Parathyroid adenoma (tissue), 2 donors: ENCODE measurements around the gene GADD45G.

Experiments used
- H2AFZ ChIP-seq: fragments of 300-600 bp; sonication (generic); one replicate; pipeline ENCODE4 v1.7.0; 2017; ENCODE audit warnings: antibody characterized with exemption, mild to moderate bottlenecking
- H3K27ac ChIP-seq: fragments of 300-600 bp; sonication (generic); one replicate; pipeline ENCODE4 v1.7.0; 2017
- H3K27me3 ChIP-seq: fragments of 300-600 bp; sonication (generic); one replicate; pipeline ENCODE4 v1.7.0; 2017; ENCODE audit warnings: low read length; ENCODE audit not compliant: control insufficient read depth, insufficient read depth
- H3K36me3 ChIP-seq: fragments of 300-600 bp; sonication (generic); one replicate; pipeline ENCODE4 v1.7.0; 2017; ENCODE audit warnings: low read length; ENCODE audit not compliant: control insufficient read depth, insufficient read depth
- H3K4me1 ChIP-seq: fragments of 300-600 bp; sonication (generic); one replicate; pipeline ENCODE4 v1.7.0; 2017; ENCODE audit warnings: control low read depth
- H3K4me2 ChIP-seq: fragments of 300-600 bp; sonication (generic); one replicate; pipeline ENCODE4 v1.7.0; 2017; ENCODE audit warnings: low read length
- H3K4me3 ChIP-seq: fragments of 300-600 bp; sonication (generic); one replicate; pipeline ENCODE4 v1.7.0; 2017; ENCODE audit warnings: low read depth, low read length
- H3K79me2 ChIP-seq: fragments of 300-600 bp; sonication (generic); one replicate; pipeline ENCODE4 v1.7.0; 2017; ENCODE audit warnings: control low read depth
- H3K9ac ChIP-seq: fragments of 300-600 bp; sonication (generic); one replicate; pipeline ENCODE4 v1.7.0; 2017; ENCODE audit warnings: mild to moderate bottlenecking
- H3K9me3 ChIP-seq: fragments of 300-600 bp; sonication (generic); one replicate; pipeline ENCODE4 v1.7.0; 2017; ENCODE audit warnings: low read length; ENCODE audit not compliant: control insufficient read depth
- TF ChIP-seq, protein P1 (sequence below): fragments of 300-600 bp; sonication (generic); IDR thresholded peaks from one replicate; pipeline ENCODE4 v1.7.0; 2017; ENCODE audit warnings: antibody characterized with exemption, mild to moderate bottlenecking
- donor health status: primary hyperparathyroidism.

The GADD45G gene

DNA sequence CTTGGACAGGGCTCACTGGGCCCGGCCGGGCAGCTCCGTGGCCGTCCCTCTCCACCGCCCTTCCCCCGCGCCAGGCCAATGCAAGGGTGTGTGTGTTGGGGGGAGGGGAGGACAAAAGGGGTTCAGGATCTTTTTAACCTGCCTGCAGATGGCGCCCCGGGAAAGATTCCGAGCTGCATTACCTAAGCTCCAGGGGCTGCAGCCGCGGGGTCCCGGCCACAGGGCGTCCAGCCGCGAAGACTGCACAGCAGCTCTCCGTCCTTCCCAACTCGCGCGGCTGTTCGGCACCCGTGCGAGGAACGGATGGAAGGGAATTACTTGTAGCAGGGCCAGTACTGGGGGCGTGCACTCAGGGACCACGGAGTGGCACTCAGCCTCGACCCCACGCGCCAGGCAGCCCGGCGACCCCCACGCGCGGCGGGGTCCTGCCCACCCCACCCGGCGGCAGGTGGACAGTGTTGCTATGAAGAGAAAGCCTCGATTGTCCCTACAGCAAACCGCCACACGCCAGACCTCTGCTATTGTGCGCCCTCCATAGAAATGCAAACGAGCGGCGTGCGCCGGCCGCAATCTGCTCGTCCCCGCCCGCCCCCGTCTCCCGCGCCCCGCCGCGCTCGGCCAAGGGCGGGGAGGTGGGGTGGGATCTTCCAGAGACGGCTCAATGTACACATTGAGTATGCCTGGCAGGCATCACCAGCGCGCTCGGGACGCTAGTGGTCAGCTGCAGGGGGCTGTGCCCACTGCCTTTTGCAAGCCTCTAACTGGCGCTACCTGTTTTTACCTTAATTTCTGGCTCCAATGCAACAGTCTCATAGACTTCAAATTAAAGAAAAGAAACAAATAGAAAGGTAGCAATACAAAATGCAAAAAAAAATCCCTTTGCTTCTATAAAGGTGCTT is 796 bp upstream of the GADD45G start:
- Histone ChIP-seq H3K4me1 (no peaks in the 10 kb centered on the region), H3K9me3 (no peaks in the 10 kb centered on the region), H3K79me2 (peaks cover 3% of the 10 kb centered on the region), H3K4me3 (peak overlapping the region; percentile 91), H2AFZ (peak overlapping the region; percentile 47), H3K27me3 (no peaks in the 10 kb centered on the region), H3K27ac (peak overlapping the region; percentile 80), H3K36me3 (no peaks in the 10 kb centered on the region), H3K4me2 (peak overlapping the region; percentile 78), H3K9ac (no peak overlapping the region)
- TF ChIP-seq, protein P1, sequence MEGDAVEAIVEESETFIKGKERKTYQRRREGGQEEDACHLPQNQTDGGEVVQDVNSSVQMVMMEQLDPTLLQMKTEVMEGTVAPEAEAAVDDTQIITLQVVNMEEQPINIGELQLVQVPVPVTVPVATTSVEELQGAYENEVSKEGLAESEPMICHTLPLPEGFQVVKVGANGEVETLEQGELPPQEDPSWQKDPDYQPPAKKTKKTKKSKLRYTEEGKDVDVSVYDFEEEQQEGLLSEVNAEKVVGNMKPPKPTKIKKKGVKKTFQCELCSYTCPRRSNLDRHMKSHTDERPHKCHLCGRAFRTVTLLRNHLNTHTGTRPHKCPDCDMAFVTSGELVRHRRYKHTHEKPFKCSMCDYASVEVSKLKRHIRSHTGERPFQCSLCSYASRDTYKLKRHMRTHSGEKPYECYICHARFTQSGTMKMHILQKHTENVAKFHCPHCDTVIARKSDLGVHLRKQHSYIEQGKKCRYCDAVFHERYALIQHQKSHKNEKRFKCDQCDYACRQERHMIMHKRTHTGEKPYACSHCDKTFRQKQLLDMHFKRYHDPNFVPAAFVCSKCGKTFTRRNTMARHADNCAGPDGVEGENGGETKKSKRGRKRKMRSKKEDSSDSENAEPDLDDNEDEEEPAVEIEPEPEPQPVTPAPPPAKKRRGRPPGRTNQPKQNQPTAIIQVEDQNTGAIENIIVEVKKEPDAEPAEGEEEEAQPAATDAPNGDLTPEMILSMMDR: peak; percentile 42

DNA sequence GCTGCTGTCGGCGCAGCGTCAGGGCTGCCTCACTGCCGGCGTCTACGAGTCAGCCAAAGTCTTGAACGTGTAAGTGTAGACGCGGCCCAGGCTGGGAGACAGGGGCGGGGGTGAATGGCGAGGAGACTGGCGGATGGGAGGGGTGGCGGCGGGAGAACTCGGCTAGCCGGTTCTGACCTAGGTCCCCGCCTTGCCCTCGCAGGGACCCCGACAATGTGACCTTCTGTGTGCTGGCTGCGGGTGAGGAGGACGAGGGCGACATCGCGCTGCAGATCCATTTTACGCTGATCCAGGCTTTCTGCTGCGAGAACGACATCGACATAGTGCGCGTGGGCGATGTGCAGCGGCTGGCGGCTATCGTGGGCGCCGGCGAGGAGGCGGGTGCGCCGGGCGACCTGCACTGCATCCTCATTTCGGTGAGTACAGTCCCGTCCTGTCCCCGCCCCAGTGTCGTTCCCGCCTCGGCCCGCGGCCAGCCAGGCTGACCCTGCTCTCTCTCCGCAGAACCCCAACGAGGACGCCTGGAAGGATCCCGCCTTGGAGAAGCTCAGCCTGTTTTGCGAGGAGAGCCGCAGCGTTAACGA is 745 bp downstream of the GADD45G start:
- Histone ChIP-seq H2AFZ (peak overlapping the region; percentile 53), H3K4me3 (peak overlapping the region; percentile 91), H3K79me2 (peaks cover 3% of the 10 kb centered on the region), H3K27me3 (no peaks in the 10 kb centered on the region), H3K4me1 (no peaks in the 10 kb centered on the region), H3K27ac (peak overlapping the region; percentile 99), H3K9ac (peak overlapping the region; percentile 95), H3K9me3 (no peaks in the 10 kb centered on the region), H3K36me3 (no peaks in the 10 kb centered on the region), H3K4me2 (peak overlapping the region; percentile 71)
- TF ChIP-seq, protein P1: no peak

DNA sequence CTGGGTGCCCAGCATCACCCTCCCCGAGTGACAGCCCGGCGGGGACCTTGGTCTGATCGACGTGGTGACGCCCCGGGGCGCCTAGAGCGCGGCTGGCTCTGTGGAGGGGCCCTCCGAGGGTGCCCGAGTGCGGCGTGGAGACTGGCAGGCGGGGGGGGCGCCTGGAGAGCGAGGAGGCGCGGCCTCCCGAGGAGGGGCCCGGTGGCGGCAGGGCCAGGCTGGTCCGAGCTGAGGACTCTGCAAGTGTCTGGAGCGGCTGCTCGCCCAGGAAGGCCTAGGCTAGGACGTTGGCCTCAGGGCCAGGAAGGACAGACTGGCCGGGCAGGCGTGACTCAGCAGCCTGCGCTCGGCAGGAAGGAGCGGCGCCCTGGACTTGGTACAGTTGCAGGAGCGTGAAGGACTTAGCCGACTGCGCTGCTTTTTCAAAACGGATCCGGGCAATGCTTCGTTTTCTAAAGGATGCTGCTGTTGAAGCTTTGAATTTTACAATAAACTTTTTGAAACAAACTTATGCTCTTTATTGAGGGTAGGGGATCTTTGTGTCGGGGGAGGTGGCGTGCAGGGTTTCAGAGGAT is 1.3 kb downstream of the GADD45G start:
- Histone ChIP-seq H3K4me2 (peak overlapping the region; percentile 71), H3K27ac (peak overlapping the region; percentile 99), H3K9ac (peak overlapping the region; percentile 95), H3K4me1 (no peaks in the 10 kb centered on the region), H3K9me3 (no peaks in the 10 kb centered on the region), H3K4me3 (peak overlapping the region; percentile 91), H3K27me3 (no peaks in the 10 kb centered on the region), H3K79me2 (peaks cover 3% of the 10 kb centered on the region), H3K36me3 (no peaks in the 10 kb centered on the region), H2AFZ (peak overlapping the region; percentile 53)
- TF ChIP-seq, protein P1: no peak

DNA sequence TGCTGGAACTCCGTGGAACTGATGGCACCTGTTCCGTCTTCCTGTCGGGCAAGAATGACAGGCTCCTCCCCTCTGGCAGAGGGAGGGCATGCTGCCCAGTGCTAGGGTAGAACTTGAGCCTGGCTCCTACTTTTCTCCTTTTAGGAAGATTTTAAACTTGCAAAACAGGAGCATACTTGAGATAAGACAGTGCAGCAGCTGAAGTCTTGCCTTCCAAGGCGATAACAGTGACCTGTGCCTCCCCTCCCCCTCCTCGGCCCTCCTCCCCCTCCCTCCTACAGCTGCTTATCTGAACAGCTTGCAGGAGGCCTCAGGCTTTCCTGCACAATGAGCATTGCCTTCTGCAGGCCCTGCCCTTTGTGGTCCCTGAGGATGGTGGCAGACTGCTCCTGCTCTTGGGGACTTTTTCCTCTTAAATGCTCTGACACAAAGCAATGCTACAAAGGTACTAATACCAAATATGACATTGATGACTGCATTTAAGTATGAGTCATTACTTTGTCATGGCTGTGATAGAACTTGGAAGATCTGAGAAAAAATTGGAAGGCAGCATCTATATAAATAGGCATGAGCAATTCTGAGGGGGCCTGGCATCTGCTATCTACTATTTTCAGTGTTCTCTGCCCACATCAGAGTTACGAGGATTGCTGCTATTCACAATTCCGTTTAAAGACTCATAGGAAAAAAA is 2.0 kb downstream of the GADD45G start:
- H3K9ac ChIP-seq: peak overlapping the region; percentile 95
- H3K79me2 ChIP-seq: peaks cover 3% of the 10 kb centered on the region
- H3K27me3 ChIP-seq: no peaks in the 10 kb centered on the region
- H3K27ac ChIP-seq: peak overlapping the region; percentile 99
- H3K9me3 ChIP-seq: no peaks in the 10 kb centered on the region
- TF ChIP-seq, protein P1: no peak
- no peak overlapping the region for H2AFZ ChIP-seq
- no peaks in the 10 kb centered on the region for H3K4me1 ChIP-seq
- H3K4me3 ChIP-seq: peak overlapping the region; percentile 91
- no peaks in the 10 kb centered on the region for H3K36me3 ChIP-seq
- H3K4me2 ChIP-seq: peak overlapping the region; percentile 71
